Pancreas (tissue), 10 donors: ENCODE data around the gene F5. TPM values are rescaled to one million over a fixed set of nuclear protein-coding genes. Genes with fewer than 3 reads are reported as not detected.

Experiments
- ATAC-seq, 4 donors: fragments of 200-7000 bp; cut with Tn5 transposase; one replicate each; pipeline versions ENCODE4 v1.8.0 to v1.9.1; 2020; ENCODE audit warnings: mild to moderate bottlenecking in 4 of 4, moderate library complexity in 4 of 4
- DNase-seq, 6 donors: peaks; one replicate each; pipeline ENCODE4 v3.0.0-alpha.2; 2020
- FAIRE-seq: peaks from 2 replicates; lab custom pipeline; 2012; peaks lifted over from hg19 to GRCh38; lab: Jason Lieb, UNC
- H3K27ac ChIP-seq, 4 donors: fragments of 200-600 bp; sonication (generic); 1 replicate in 3 of 4; 2 replicates in 1 of 4; pipeline versions ENCODE4 v1.5.0 to v1.8.0; 2020
- H3K27me3 ChIP-seq, 4 donors: fragments of 200-600 bp; one replicate each; pipeline ENCODE4 v1.8.0; 2021
- H3K36me3 ChIP-seq, 3 donors: fragments of 200-600 bp; sonication (generic) in 1 of 3; one replicate each; pipeline versions ENCODE4 v1.5.0 to v1.8.0; 2020 to 2021
- H3K4me1 ChIP-seq, 3 donors: fragments of 200-600 bp; one replicate each; pipeline ENCODE4 v1.8.0; 2021
- H3K4me3 ChIP-seq, 4 donors: fragments of 200-600 bp; sonication (generic) in 2 of 4; one replicate each; pipeline versions ENCODE4 v1.5.0 to v1.8.0; 2020 to 2021
- H3K9me3 ChIP-seq, 4 donors: fragments of 200-600 bp; one replicate each; pipeline ENCODE4 v1.8.0; 2021
- CTCF ChIP-seq, 4 donors: fragments of 200-600 bp; sonication (generic) in 3 of 4; IDR thresholded peaks; one replicate each; pipeline versions ENCODE4 v1.5.0 to v1.8.0; 2021; ENCODE audit warnings: antibody characterized with exemption in 4 of 4
- WGBS, 2 donors: extraction: QIAGEN DNeasy Blood & Tissue Kit; methylation state at CpG; one replicate each; pipeline ENCODE4 v1.1.7; 2013; 5-methylcytosine and 5-hydroxymethylcytosine counted together
- intact Hi-C, 3 donors: fragments of 100-400 bp; cut with DNase I; formaldehyde crosslinking; loops; one replicate each; pipeline versions ENCODE4 v1.11.1 to v1.14.2; 2022
- polyA plus RNA-seq, 2 donors: library from polyadenylated mRNA; stranded (reverse); fragments of 200-250 nt; gene quantifications; one replicate each; pipeline ENCODE4 v1.2.3, GENCODE V29; 2013
- total RNA-seq, 6 donors: library from RNA; stranded (reverse); fragmentation: NEBNext Ultra II Directional in 4 of 6; extraction: Animal tissue kit (Norgen Biotek cat#: 25700) in 4 of 6; gene quantifications; one replicate each; pipeline versions ENCODE4 v1.2.1 to v1.2.4, GENCODE V29; 2021 to 2023
- donor health status: healthy with polysubstance abuse.
- donor health status: DM: no; HTN: no; CAD: no; lungs with moderate emphysema.
- donor health status: DM: no; HTN: no; CAD: no.
- donor health status: control.
- donor health status: control.
- donor health status: Bipolar disorder and iron deficiency.
- donor health status: DM: yes; HTN: yes; CAD: no.
- donor health status: DM: no; HTN: no; CAD: no.
- donor health status: DM: no; HTN: no; CAD: no.
- donor health status: DM: yes; HTN: yes; CAD: no.

The F5 gene
- total and polyA plus RNA-seq, 8 donors = 0.94 to 9.0 (median 5.9) TPM

GRCh38 chr1:169588785-169589485 is 2.7 kb upstream of the F5 start:
- Histone ChIP-seq H3K27me3 (peaks cover 0 to 4% (median 0%) of the 10 kb centered on the region in 4 donors), H3K36me3 (no peaks in the 10 kb centered on the region), H3K4me3 (no peak overlapping the region), H3K27ac (no peak overlapping the region), H3K9me3 (no peaks in the 10 kb centered on the region), H3K4me1 (no peaks in the 10 kb centered on the region)
- FAIRE-seq (no peak), ATAC-seq (no peak), DNase-seq (no peak)
- intact Hi-C loops = no loop called here
- TF ChIP-seq CTCF (IDR thresholded peaks at IDR 0.05) = no peak
- 73 to 76% methylated on average over 4 of the region's 4 CpGs for WGBS, 2 donors

- intact Hi-C loops = no loop called here
- DNase-seq (no peak), ATAC-seq (no peak), FAIRE-seq (no peak)
- WGBS, 2 donors = 19 to 20% methylated on average over 1 of the region's 1 CpG
- no peaks in the 10 kb centered on the region for H3K9me3 ChIP-seq
- no peaks in the 10 kb centered on the region for H3K36me3 ChIP-seq
- H3K27me3 ChIP-seq = peaks cover 0 to 4% (median 0%) of the 10 kb centered on the region in 4 donors
- no peaks in the 10 kb centered on the region for H3K4me1 ChIP-seq
- H3K27ac ChIP-seq = no peak overlapping the region
- no peak overlapping the region for H3K4me3 ChIP-seq
- TF ChIP-seq CTCF (IDR thresholded peaks at IDR 0.05) = no peak
These were observed 1.8 kb upstream of the F5 start for GRCh38 chr1:169588112-169588511.

GRCh38 chr1:169586067-169586394 is 250 bp downstream of the F5 start:
- peak overlapping the region in 1 of 4 donors; percentile 32 for H3K4me3 ChIP-seq
- no peaks in the 10 kb centered on the region for H3K9me3 ChIP-seq
- no peaks in the 10 kb centered on the region for H3K36me3 ChIP-seq
- DNase-seq (no peak), FAIRE-seq (no peak), ATAC-seq (peak in 1 of 4 donors; percentile 43)
- H3K4me1 ChIP-seq = no peaks in the 10 kb centered on the region
- no peak for TF ChIP-seq CTCF (IDR thresholded peaks at IDR 0.05)
- intact Hi-C loops = no loop called here
- peak overlapping the region in 1 of 4 donors; percentile 34 for H3K27ac ChIP-seq
- 8 to 11% methylated on average over 5 of the region's 5 CpGs for WGBS, 2 donors
- peaks cover 0 to 4% (median 0%) of the 10 kb centered on the region in 4 donors for H3K27me3 ChIP-seq

- intact Hi-C loops = no loop called here
- peak; percentile 17 for FAIRE-seq
These were observed 1.1 kb downstream of the F5 start for GRCh38 chr1:169585181-169585580.

More at GRCh38 chr1:169585181-169585580, 1.1 kb downstream of the F5 start:
- H3K4me3 ChIP-seq = no peak overlapping the region
- H3K9me3 ChIP-seq = no peaks in the 10 kb centered on the region
- TF ChIP-seq CTCF (IDR thresholded peaks at IDR 0.05) = no peak
- H3K27me3 ChIP-seq = peaks cover 0 to 4% (median 0%) of the 10 kb centered on the region in 4 donors
- no peak overlapping the region for H3K27ac ChIP-seq
- H3K4me1 ChIP-seq = no peaks in the 10 kb centered on the region
- no peak for ATAC-seq
- no peaks in the 10 kb centered on the region for H3K36me3 ChIP-seq
- DNase-seq = no peak
